HG02840 (cell line): ENCODE measurements around the gene COX7B.
"Not testable (repeated sequence)": the region's sequence is repeated elsewhere in the genome, so short reads cannot be mapped to it uniquely, and the experiment has no call there.

ENCODE experiments used
- ATAC-seq: cut with Tn5 transposase; IDR thresholded peaks from one replicate; pipeline ENCODE4 v1.9.1; 2021; ENCODE audit warnings: mild to moderate bottlenecking, moderate library complexity, moderate number of reproducible peaks; ENCODE audit not compliant: unreplicated experiment, low FRiP score

Gene COX7B, protein sequence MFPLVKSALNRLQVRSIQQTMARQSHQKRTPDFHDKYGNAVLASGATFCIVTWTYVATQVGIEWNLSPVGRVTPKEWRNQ

GRCh38 chrX:77899081-77899828, at the start of gene COX7B:
Gene COX7B (plus strand): TSS chrX:77899468. CDS start chrX:77899554, 86 bp downstream.
- ATAC-seq = peak; percentile 66

DNA sequence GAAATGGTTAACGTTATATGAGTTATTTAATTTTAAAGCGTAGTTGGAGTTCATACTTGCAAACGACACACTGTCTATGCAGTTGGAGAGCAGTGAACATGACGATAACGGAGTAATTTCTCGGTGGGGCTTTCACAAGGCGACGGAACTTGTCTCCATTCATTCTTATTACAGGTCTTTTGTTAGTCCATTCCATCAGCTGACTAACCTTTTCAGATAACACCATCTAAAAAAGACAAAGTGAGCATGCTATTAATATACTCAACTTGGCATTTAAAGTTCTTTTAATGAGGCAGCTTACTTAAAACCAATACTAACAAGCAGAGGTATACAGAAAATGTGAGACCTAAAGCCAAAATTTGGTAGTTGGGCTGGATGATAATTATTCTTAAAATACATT, 23.9 kb upstream of the COX7B start:
- ATAC-seq = no peak

- not testable (repeated sequence) for ATAC-seq
These were observed 17.9 kb upstream of the COX7B start for GRCh38 chrX:77881418-77881817.

DNA sequence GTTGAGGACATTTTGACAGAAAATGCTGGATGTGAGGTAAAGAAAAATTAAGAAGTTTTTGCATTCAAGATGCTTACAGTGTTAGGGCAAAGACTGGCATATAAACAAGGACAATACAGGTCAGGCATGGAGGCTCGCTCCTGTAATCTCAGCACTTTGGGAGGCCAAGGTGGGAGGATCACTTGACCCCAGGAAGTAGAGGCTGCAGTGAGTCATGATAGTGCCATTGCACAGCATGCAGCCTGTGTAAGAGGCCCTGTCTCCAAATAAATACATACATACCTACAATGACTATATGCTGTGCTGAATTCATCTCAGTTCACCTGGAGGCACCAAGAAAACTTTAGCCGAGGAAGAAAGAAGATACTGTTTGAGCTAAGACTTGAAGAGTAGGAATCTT, 6.4 kb upstream of the COX7B start:
- no peak for ATAC-seq

GRCh38 chrX:77893713-77894112, 5.6 kb upstream of the COX7B start:
- no peak for ATAC-seq

DNA sequence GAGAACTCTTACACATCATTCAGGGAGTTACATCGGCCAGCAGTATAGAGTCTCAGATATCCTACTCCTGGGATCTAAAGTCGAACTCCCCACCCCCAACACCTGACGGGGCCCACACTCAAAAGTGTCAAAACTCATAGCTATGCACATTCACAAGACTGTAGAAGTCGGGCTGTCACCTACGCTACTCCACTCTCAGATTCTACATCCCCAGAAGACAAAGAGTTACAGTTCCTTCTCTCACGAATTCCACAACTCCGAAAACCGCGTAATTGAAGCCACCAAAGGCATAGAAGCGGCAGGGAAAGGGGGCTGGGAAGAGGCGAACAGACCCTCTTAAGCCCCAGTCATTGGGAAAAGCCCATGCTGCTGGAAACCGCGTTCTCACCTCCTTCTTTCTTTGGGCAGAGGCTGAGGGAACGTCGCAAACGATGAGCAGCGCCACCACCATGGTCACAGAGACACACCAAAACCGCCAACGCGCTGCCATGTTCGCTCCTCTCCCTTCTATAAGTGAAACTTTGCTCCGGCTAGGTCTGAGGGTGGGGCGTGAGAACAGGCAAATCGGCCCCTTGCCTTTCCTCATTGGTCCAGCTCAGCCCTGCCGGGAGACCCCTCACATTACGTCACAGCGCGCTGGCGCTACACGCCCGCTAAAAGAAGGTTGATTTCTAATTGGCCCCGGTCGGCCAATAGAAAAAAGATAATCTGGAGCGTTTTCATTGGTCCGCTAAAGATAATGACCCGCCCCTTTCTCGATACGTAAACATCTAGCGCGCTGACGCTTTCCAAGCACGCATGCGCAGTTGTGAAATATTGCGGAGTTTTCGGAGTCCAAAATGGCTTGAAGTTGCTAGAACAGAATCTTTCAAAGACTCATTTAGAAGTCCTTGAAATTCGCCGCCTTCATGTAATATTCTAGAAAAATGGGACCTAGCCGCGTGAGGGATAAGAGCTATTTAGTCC, 4.1 kb upstream of the COX7B start, which contains the start of gene MAGT1:
Gene MAGT1, minus strand, starts transcription at position 515 of the 966 bp plus-strand sequence. Its CDS starts 25 bp downstream, at position 490.
- ATAC-seq = peak; percentile 85

DNA sequence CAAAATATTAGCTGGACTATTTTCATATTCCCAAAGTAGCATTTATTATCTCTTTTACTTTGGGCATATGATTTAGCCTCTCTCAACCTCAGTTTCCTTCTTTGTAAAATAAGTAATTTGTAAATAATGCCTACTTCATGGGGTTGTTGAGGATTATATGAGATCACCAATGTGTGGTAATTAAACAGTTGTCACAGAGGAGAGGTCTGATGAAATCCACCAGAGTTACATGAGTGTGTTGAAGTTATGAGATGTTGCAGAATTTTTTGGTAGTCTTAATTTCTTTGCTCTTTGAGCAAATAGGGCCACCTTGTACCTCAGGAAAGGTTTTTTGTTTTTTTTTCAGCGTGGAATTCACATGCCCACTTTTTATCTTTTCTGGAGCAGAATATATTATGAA, 1.4 kb downstream of the COX7B start:
- no peak for ATAC-seq

DNA sequence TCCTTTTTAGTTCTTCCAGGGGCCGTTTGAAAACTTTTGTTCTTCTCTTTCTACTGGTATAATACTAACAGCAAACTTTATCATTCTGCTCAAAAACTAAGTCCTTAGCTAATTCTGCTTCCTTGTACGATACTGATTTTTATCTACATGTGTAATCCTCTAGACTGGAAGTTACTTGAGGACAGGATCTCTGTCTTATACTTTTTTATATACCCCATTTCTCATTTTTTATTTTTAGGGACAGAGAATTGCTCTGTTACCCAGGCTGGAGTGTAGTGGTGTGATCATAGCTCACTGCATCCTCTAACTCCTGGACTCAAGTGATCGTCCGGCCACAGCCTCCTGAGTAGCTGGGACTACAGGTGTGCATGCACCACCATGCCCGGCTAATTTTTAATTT, 2.2 kb downstream of the COX7B start:
- no peak for ATAC-seq

DNA sequence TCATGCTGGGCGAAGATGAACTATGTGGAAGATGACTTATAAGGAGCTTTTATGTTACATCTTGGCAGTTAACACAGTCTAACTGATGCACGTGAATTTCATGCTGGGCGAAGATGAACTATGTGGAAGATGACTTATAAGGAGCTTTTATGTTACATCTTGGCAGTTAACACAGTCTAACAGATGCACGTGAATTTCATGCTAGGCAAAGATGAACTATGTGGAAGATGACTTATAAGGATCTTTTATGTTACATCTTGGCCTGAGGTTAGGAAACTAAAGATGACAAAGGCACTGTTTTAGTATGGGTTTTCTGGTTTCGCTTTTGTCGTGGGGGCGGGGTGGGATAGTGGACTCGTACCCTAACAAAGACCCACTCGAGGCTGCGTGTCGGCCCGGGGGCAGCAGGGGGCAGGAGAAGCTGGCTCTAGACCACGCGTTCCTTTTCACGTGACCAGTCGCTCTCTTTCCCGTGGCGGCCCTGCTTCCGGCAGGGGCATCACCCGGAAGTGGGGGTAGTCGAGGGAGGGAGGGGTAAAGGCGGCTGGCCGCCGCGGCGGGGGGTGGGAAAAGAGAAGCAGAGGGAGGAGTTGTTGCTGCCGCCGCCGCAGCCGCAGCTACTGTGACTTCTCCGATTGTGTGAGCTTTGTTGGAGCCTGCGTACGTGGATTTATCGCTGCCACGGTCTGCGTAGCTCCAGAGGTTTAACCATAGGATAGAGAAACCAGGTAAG, 11.0 kb downstream of the COX7B start, which contains the start of gene ATP7A:
Gene ATP7A, plus strand, starts transcription at position 586 of the 733 bp plus-strand sequence. CDS start 60,949 bp downstream, outside the sequence.
- ATAC-seq = peak; percentile 96

- ATAC-seq = no peak
These were observed 18.1 kb downstream of the COX7B start for GRCh38 chrX:77917294-77917933.

DNA sequence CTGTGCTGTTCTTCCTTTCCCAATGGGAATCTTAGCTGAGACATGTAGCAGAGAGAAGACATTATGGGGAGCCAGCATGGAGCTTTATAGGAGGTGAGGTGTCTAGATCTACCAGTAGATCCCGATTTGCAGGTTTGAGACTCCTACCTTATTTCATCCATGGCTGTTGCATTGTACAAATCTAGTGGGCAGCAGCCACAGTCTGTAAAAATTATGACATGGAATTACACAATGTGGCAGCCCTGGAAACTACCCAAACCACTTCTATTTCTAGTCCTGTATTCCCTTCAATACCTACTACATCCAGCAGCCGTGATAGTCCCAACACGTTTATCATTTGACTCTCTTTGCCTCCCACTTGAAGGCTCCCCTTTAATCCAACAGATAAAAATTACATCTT, 19.3 kb downstream of the COX7B start:
- no peak for ATAC-seq

DNA sequence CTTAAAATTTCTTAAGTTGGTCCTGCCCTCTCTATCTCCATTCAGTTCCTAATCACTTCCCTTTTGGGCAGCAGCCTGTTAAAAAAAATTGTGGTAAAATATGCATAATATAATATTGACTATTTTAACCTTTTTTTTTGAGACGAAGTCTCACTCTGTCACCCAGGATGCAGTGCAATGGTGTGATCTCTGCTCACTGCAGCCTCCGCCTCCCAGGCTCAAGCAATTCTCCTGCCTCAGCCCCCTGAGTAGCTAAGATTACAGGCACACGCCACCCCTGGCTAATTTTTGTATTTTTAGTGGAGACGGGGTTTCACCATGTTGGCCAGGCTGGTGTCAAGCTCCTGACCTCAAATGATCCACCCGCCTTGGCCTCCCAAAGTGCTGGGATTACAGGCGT, 20.1 kb downstream of the COX7B start:
- ATAC-seq = not testable (repeated sequence)

- ATAC-seq = no peak
These were observed 23.5 kb downstream of the COX7B start for GRCh38 chrX:77922787-77923186.

DNA sequence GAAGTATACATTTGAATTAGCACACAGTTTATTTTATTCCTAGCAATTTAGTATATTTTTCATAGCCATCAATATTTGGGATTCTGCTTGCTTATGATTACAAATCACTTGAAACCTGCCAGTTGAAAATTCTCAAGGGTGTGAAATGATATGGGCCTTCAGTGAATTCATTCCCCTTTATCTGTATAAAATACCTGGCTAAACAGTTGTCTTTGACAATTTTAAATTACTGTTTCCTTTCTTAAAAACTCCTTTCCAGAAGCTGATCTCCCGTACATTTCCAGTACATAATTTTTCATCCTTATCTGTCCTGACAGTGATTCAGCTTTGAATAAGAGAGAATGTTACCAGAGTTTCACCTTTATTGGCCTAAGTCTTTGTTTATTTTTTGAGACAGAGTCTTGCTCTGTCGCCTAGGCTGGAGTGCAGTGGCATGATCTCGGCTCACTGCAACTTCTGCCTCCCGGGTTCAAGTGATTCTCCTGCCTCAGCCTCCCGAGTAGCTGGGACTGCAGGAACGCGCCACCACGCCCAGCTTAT, 25.1 kb downstream of the COX7B start:
- no peak for ATAC-seq

DNA sequence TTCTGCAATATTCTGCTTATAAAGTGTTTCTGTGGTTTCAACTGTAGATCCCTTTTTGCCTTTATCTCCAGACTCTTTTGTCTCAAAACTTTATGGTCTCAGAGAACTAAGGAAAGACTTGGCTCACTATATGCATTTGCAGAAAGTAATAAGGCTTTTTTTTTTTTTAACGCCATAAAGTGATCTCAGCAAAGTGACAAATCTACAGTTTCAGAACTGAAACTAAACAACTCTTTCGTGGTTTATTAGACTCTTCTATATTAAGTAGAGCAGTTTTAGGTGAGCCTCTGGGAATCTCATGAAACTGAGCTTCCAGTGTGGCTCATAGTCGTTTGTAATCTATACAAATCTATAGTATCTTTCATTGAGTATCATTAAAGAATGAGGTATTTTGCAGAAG, 26.5 kb downstream of the COX7B start:
- ATAC-seq = no peak

GRCh38 chrX:77930581-77930980, 31.3 kb downstream of the COX7B start:
- no peak for ATAC-seq

- ATAC-seq = no peak
These were observed 36.6 kb downstream of the COX7B start for GRCh38 chrX:77935886-77936285.

GRCh38 chrX:77936299-77936698, 37.0 kb downstream of the COX7B start:
- ATAC-seq = no peak

DNA sequence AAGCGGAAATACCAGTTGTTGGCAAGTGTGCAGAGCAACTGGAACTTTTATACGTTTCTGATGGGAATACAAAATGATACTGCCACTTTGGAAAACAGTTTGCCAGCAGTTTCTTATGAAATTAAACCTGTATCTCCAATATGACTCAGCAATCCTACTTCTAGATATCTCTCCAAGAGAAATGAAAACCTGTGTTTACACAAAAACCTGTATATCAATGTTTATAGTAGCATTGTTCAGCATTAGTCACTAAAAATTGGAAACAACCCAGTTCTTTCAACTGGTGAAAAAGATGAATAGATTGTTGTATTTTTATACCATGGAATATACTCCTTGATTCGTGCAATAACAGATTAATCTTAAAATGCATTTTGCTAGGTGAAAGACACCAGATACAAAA, 38.0 kb downstream of the COX7B start:
- no peak for ATAC-seq
